ENCODE results near the gene KREMEN2. TPM values are rescaled to one million over a fixed set of nuclear protein-coding genes. Genes with fewer than 3 reads are reported as not detected.
A peak's percentile ranks its signal among the peaks of the same experiment; 100 is the strongest.

The KREMEN2 gene
- total RNA-seq, 5 donors from 2014 or later (not counting 1 experiment from before 2014, with no cell fraction given) = 0.15 TPM; not detected in 4

DNA sequence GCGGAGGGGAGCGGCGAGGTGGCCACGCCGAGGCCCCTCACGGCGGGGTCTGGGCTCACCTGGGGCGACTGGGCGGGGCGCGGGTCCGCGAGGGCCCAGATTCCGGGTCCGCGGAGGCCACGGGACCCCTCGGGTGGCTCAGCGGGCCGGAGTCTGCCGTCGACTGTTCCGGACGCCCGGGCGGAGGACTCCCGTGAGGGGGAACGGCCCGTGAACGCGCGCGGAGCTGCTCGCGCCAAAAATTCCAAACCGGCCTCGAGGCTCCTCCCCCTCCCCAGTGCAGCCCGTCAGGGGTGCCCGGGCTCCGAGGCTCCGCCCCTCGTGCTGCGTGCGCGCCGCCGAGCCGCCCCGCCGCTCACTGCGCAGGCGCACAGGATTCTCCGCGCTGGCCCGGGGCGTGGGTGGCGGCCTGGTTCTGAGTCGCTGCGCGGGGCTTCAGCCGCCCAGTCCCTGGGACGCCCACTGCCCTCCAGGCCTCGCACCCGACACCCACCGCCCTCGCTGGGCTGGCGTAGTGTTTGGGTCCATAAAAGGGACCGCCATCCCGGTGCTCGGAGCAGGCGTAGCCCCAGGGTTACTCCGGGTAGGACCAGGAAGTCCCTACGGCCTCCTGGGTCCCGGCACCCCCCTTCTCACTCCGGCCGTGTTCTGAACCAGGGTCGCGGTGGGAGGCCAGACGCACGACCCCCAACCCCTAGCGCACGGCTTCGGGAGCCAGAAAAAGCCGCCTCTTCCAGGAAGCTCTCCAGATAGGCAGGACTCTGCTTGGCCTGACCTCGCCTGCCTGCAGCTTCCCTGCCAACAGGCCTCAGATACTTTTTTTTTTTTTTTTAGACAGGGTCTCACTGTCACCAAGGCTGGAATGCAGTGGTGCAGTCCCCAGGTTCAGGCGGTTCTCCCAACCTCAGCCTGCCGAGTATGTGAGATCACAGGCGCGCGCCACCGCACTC, 16.4 kb downstream of the KREMEN2 start, which contains the start of gene PKMYT1:
Gene PKMYT1, minus strand, starts transcription at position 220 of the 950 bp plus-strand sequence. CDS start 789 bp downstream, outside the sequence.
- Mint-ChIP-seq H3K4me1 (peaks cover 10 to 15% (median 15%) of the 10 kb centered on the region in 3 donors), H3K27me3 (no peaks in the 10 kb centered on the region), H3K4me3 (peak within 1 kb of the TSS; percentile 74 to 77 (median 74)), H3K36me3 (no peaks in the 10 kb centered on the region), H3K27ac (peak within 1 kb of the TSS; percentile 66), H3K9me3 (no peaks in the 10 kb centered on the region)
- ATAC-seq (replicated peaks in 1 of 4) (peak; percentile 91 to 95 (median 94)), DNase-seq (peak; percentile 80 to 97 (median 92))
- Histone ChIP-seq H3K27me3 (replicated peaks in 1 of 2; ENCODE audit: control insufficient read depth in 2 of 2, extremely low read depth in 1 of 2, insufficient read depth in 2 of 2, low read length in 1 of 2) (peaks cover 0 to 31% of the 10 kb centered on the region in 2 experiments), H3K36me3 (ENCODE audit: control insufficient read depth in 2 of 2, extremely low read depth in 1 of 2, insufficient read depth in 1 of 2, low read length in 1 of 2) (no peaks in the 10 kb centered on the region), H3K4me1 (ENCODE audit: control insufficient read depth in 1 of 2, extremely low read depth in 1 of 2, insufficient read depth in 2 of 2, low read length in 2 of 2) (peaks cover 2 to 27% of the 10 kb centered on the region in 2 experiments), H3K27ac (ENCODE audit: low read length) (peak within 1 kb of the TSS; percentile 81), H3K9me3 (no peaks in the 10 kb centered on the region), H3K4me3 (ENCODE audit: control insufficient read depth in 1 of 2, extremely low read depth in 1 of 2, low read length in 1 of 2) (peak within 1 kb of the TSS; percentile 88 to 94)
- ChIA-PET CTCF (no interaction called here), POLR2A (interaction anchor here in 1 of 2 donors (0.6 kb wide), 2 partner anchors 12 to 47 kb away, joined by 4 to 6 read pairs; no protein-coding TSS in a partner anchor)
- 7% methylated on average over 84 of the region's 91 CpGs for WGBS (ENCODE audit: insufficient coverage)

DNA sequence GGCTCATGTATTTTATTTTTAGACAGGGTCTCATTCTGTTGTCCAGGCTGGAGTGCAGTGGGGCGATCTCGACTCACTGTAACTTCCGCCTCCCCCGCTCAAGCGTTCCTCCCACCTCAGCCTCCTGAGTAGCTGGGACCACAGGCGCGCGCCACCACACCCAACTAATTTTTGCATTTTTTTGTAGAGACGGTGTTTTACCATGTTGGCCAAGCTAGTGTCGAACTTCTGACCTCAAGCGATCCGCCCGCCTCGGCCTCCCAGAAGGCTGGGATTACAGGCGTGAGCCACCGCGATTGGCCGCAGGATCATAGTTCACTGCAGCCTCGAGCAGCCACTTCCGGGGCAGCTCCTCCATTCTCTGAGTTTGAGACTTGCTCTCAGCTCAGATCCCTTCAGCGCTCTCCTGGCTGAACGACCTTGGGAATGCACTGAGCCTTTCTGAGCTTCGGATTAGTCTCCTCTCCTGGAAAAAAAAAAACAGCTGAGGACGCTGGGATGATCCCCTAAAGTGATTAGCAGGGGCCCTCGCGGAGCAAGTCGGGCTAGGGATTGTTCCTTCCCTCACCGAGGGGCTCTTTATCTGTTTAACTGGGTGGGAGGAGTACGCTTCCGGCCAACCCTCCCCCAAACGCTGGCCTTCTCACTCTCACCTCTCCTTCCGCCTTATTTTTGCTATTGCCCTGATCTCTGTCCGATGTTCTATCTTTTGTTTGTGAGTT, 17.3 kb downstream of the KREMEN2 start:
- H3K9me3 ChIP-seq = no peaks in the 10 kb centered on the region
- Mint-ChIP-seq H3K36me3 (no peaks in the 10 kb centered on the region), H3K4me1 (peaks cover 10 to 15% (median 15%) of the 10 kb centered on the region in 3 donors), H3K27ac (peak overlapping the region; percentile 66), H3K9me3 (no peaks in the 10 kb centered on the region), H3K27me3 (no peaks in the 10 kb centered on the region), H3K4me3 (peak overlapping the region; percentile 74 to 77 (median 74))
- no peak for DNase-seq
- 91% methylated on average over 17 of the region's 33 CpGs for WGBS (ENCODE audit: insufficient coverage)
- peaks cover 2 to 27% of the 10 kb centered on the region in 2 experiments for H3K4me1 ChIP-seq (ENCODE audit: control insufficient read depth in 1 of 2, extremely low read depth in 1 of 2, insufficient read depth in 2 of 2, low read length in 2 of 2)
- peak overlapping the region in 1 of 2 donors; percentile 94 for H3K4me3 ChIP-seq (ENCODE audit: control insufficient read depth in 1 of 2, extremely low read depth in 1 of 2, low read length in 1 of 2)
- no peaks in the 10 kb centered on the region for H3K36me3 ChIP-seq (ENCODE audit: control insufficient read depth in 2 of 2, extremely low read depth in 1 of 2, insufficient read depth in 1 of 2, low read length in 1 of 2)
- ChIA-PET CTCF (no interaction called here), POLR2A (interaction anchor here in 1 of 2 donors (0.6 kb wide), 1 partner anchor 46 kb away, joined by 6 read pairs; no protein-coding TSS in a partner anchor)
- no peak for ATAC-seq (replicated peaks in 1 of 4)
- peaks cover 0 to 37% of the 10 kb centered on the region in 2 experiments for H3K27me3 ChIP-seq (replicated peaks in 1 of 2; ENCODE audit: control insufficient read depth in 2 of 2, extremely low read depth in 1 of 2, insufficient read depth in 2 of 2, low read length in 1 of 2)
- no peak overlapping the region for H3K27ac ChIP-seq (ENCODE audit: low read length)

DNA sequence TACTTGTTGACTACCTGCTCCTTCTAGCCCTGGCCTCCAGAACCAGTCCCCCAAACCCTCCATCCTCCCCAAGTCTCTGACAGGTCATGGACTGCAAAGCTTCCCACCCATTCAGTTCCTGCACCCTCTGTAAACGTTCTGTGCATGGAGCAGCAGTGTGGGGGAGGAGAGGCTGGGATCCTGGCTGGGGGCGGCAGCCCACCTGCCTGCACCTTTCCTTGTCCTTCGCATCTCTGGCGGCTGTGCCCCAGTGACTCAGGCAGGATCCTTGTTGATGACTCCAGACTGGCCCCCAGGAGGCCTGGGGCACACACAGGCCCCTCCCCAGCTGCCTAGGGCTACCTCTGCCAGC, 17.8 kb downstream of the KREMEN2 start:
- no peaks in the 10 kb centered on the region for H3K9me3 Mint-ChIP-seq
- 90% methylated on average over 2 of the region's 4 CpGs for WGBS (ENCODE audit: insufficient coverage)
- H3K4me3 Mint-ChIP-seq = peak overlapping the region; percentile 63 to 77 (median 74)
- no peak for DNase-seq
- POLR2A ChIA-PET = no interaction called here
- no peak overlapping the region for H3K27ac ChIP-seq (ENCODE audit: low read length)
- H3K27me3 ChIP-seq (replicated peaks in 1 of 2; ENCODE audit: control insufficient read depth in 2 of 2, extremely low read depth in 1 of 2, insufficient read depth in 2 of 2, low read length in 1 of 2) = peaks cover 0 to 40% of the 10 kb centered on the region in 2 experiments
- no peaks in the 10 kb centered on the region for H3K9me3 ChIP-seq
- CTCF ChIA-PET = no interaction called here
- H3K27me3 Mint-ChIP-seq = no peaks in the 10 kb centered on the region
- H3K27ac Mint-ChIP-seq = peak overlapping the region in 1 of 2 donors; percentile 50
- no peak overlapping the region for H3K4me3 ChIP-seq (ENCODE audit: control insufficient read depth in 1 of 2, extremely low read depth in 1 of 2, low read length in 1 of 2)
- H3K4me1 Mint-ChIP-seq = peaks cover 10 to 15% (median 15%) of the 10 kb centered on the region in 3 donors
- ATAC-seq (replicated peaks in 1 of 4) = no peak
- H3K36me3 ChIP-seq (ENCODE audit: control insufficient read depth in 2 of 2, extremely low read depth in 1 of 2, insufficient read depth in 1 of 2, low read length in 1 of 2) = no peaks in the 10 kb centered on the region
- no peaks in the 10 kb centered on the region for H3K36me3 Mint-ChIP-seq
- peaks cover 2 to 27% of the 10 kb centered on the region in 2 experiments for H3K4me1 ChIP-seq (ENCODE audit: control insufficient read depth in 1 of 2, extremely low read depth in 1 of 2, insufficient read depth in 2 of 2, low read length in 2 of 2)

DNA sequence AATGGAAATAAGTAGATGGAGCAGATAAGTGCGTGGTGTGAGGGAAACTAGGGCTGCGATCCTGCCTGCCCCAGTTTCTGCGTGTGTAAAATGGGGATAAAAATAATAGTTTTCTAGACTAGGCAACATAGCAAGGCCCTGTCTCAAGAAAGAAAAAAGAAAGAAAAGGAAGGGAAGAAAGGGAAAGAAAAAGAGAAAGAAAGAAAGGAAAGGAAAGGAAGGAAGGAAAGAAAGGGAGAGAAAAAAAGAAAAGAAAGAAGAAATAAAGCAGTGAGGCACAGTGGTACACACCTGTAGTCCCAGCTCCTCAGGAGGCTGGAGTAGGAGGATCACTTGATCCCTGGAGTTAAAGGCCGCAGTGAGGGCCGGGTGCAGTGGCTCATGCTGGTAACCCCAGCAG, 18.3 kb downstream of the KREMEN2 start:
- DNase-seq (no peak), ATAC-seq (replicated peaks in 1 of 4) (no peak)
- H3K27me3 Mint-ChIP-seq = no peaks in the 10 kb centered on the region
- ChIA-PET CTCF (interaction anchor here in 1 of 2 donors (0.7 kb wide), 1 partner anchor 148 kb away, joined by 10 read pairs; no protein-coding TSS in a partner anchor), POLR2A (no interaction called here)
- peaks cover 2 to 27% of the 10 kb centered on the region in 2 experiments for H3K4me1 ChIP-seq (ENCODE audit: control insufficient read depth in 1 of 2, extremely low read depth in 1 of 2, insufficient read depth in 2 of 2, low read length in 2 of 2)
- H3K4me1 Mint-ChIP-seq = peaks cover 10 to 15% (median 15%) of the 10 kb centered on the region in 3 donors
- no peaks in the 10 kb centered on the region for H3K36me3 Mint-ChIP-seq
- H3K9me3 ChIP-seq = no peaks in the 10 kb centered on the region
- no peaks in the 10 kb centered on the region for H3K36me3 ChIP-seq (ENCODE audit: control insufficient read depth in 2 of 2, extremely low read depth in 1 of 2, insufficient read depth in 1 of 2, low read length in 1 of 2)
- no peak overlapping the region for H3K27ac Mint-ChIP-seq
- no peak overlapping the region for H3K4me3 ChIP-seq (ENCODE audit: control insufficient read depth in 1 of 2, extremely low read depth in 1 of 2, low read length in 1 of 2)
- 97% methylated on average over 4 of the region's 5 CpGs for WGBS (ENCODE audit: insufficient coverage)
- peaks cover 0 to 44% of the 10 kb centered on the region in 2 experiments for H3K27me3 ChIP-seq (replicated peaks in 1 of 2; ENCODE audit: control insufficient read depth in 2 of 2, extremely low read depth in 1 of 2, insufficient read depth in 2 of 2, low read length in 1 of 2)
- H3K27ac ChIP-seq (ENCODE audit: low read length) = no peak overlapping the region
- H3K4me3 Mint-ChIP-seq = peak overlapping the region in 2 of 3 donors; percentile 24 to 74
- no peaks in the 10 kb centered on the region for H3K9me3 Mint-ChIP-seq

DNA sequence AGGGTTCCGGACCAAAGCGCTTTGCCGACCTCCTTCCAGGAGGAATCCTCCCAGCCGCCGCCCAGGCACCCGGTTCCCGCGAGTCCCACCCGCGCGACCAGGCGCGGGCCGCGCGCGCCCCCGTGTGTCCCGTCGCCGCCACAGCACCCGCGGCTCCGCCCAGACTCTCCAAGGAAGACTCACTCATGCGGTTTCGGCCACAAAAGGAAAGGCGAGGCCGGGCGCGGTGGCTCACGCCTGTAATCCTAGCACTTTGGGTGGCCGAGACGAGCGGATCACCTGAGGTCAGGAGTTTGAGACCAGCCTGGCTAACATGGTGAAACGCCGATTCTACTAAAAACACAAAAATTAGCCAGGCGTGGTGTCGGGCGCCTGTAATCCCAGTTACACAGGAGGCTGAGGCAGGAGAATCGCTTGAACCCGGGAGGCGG, 19.6 kb downstream of the KREMEN2 start:
- DNase-seq (peak in 26 of 35 experiments; percentile 30 to 75 (median 48)), ATAC-seq (replicated peaks in 1 of 4) (peak; percentile 34 to 57 (median 46))
- Histone ChIP-seq H3K27me3 (replicated peaks in 1 of 2; ENCODE audit: control insufficient read depth in 2 of 2, extremely low read depth in 1 of 2, insufficient read depth in 2 of 2, low read length in 1 of 2) (peaks cover 0 to 48% of the 10 kb centered on the region in 2 experiments), H3K36me3 (ENCODE audit: control insufficient read depth in 2 of 2, extremely low read depth in 1 of 2, insufficient read depth in 1 of 2, low read length in 1 of 2) (no peaks in the 10 kb centered on the region), H3K9me3 (no peaks in the 10 kb centered on the region), H3K4me3 (ENCODE audit: control insufficient read depth in 1 of 2, extremely low read depth in 1 of 2, low read length in 1 of 2) (no peak overlapping the region), H3K4me1 (ENCODE audit: control insufficient read depth in 1 of 2, extremely low read depth in 1 of 2, insufficient read depth in 2 of 2, low read length in 2 of 2) (peaks cover 2 to 27% of the 10 kb centered on the region in 2 experiments), H3K27ac (ENCODE audit: low read length) (no peak overlapping the region)
- Mint-ChIP-seq H3K27me3 (no peaks in the 10 kb centered on the region), H3K4me3 (peak overlapping the region in 2 of 3 donors; percentile 45), H3K9me3 (no peaks in the 10 kb centered on the region), H3K36me3 (no peaks in the 10 kb centered on the region), H3K4me1 (peaks cover 10 to 15% (median 15%) of the 10 kb centered on the region in 3 donors), H3K27ac (no peak overlapping the region)
- 1% methylated on average over 36 of the region's 42 CpGs for WGBS (ENCODE audit: insufficient coverage)
- ChIA-PET CTCF (no interaction called here), POLR2A (no interaction called here)

DNA sequence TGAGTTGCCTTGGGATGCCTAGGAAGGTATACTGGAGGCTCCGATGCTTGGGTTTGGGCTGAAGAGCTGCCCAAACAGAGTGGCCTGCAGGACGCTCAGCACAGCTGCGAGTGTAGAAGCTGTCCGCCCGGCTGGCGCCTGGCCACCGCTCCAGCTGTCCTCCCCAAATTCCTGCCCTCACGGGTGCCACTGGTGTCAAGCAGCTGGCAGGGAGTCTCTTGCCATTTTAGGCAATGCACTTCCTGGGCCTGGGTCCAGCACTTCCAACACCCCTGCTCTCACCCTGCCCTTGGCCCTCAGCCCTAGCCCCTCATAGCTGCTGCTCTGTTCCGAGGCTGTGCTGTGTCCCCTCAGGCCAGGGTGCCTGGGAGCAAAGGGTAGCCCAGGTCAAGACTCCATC, 21.4 kb downstream of the KREMEN2 start:
- Histone ChIP-seq H3K27ac (ENCODE audit: low read length) (no peak overlapping the region), H3K4me3 (ENCODE audit: control insufficient read depth in 1 of 2, extremely low read depth in 1 of 2, low read length in 1 of 2) (no peak overlapping the region), H3K9me3 (no peaks in the 10 kb centered on the region), H3K27me3 (replicated peaks in 1 of 2; ENCODE audit: control insufficient read depth in 2 of 2, extremely low read depth in 1 of 2, insufficient read depth in 2 of 2, low read length in 1 of 2) (peaks cover 0 to 53% of the 10 kb centered on the region in 2 experiments), H3K4me1 (ENCODE audit: control insufficient read depth in 1 of 2, extremely low read depth in 1 of 2, insufficient read depth in 2 of 2, low read length in 2 of 2) (peaks cover 2 to 19% of the 10 kb centered on the region in 2 experiments), H3K36me3 (ENCODE audit: control insufficient read depth in 2 of 2, extremely low read depth in 1 of 2, insufficient read depth in 1 of 2, low read length in 1 of 2) (no peaks in the 10 kb centered on the region)
- DNase-seq (no peak), ATAC-seq (replicated peaks in 1 of 4) (no peak)
- no peak overlapping the region for H3K4me3 Mint-ChIP-seq
- H3K36me3 Mint-ChIP-seq = no peaks in the 10 kb centered on the region
- H3K27ac Mint-ChIP-seq = no peak overlapping the region
- ChIA-PET POLR2A (no interaction called here), CTCF (no interaction called here)
- H3K4me1 Mint-ChIP-seq = peaks cover 10 to 15% (median 15%) of the 10 kb centered on the region in 3 donors
- WGBS (ENCODE audit: insufficient coverage) = 90% methylated on average over 9 of the region's 9 CpGs
- no peaks in the 10 kb centered on the region for H3K9me3 Mint-ChIP-seq
- H3K27me3 Mint-ChIP-seq = peaks cover 0 to 1% of the 10 kb centered on the region in 2 donors

Measured in T-cell (primary cell).